ENCODE measurements around the gene JAZF1.

The JAZF1 gene

GRCh38 chr7:28060371-28060950 lies 120.1 kb downstream of the JAZF1 start:
- no peak for DNase-seq
- in situ Hi-C loops (cut with HindIII; ENCODE audit: low pct_ligation_motif_present, low sequenced_read_pairs): no loop called here
- H3K27ac ChIP-seq: no peak overlapping the region
- H3K36me3 ChIP-seq (replicated peaks): no peaks in the 10 kb centered on the region
- H3K27me3 ChIP-seq (replicated peaks): no peaks in the 10 kb centered on the region
- TF ChIP-seq CTCF (IDR thresholded peaks at IDR 0.05; ENCODE audit: low read depth, low read length, missing control alignments): no peak
- no peak overlapping the region for H3K4me3 ChIP-seq (ENCODE audit: low read depth, low read length)

GRCh38 chr7:28055161-28055544 lies 125.4 kb downstream of the JAZF1 start:
- Histone ChIP-seq H3K27ac (no peak overlapping the region), H3K27me3 (replicated peaks) (no peaks in the 10 kb centered on the region), H3K36me3 (replicated peaks) (no peaks in the 10 kb centered on the region), H3K4me3 (ENCODE audit: low read depth, low read length) (no peak overlapping the region)
- in situ Hi-C loops (cut with HindIII; ENCODE audit: low pct_ligation_motif_present, low sequenced_read_pairs): no loop called here
- DNase-seq: no peak
- no peak for TF ChIP-seq CTCF (IDR thresholded peaks at IDR 0.05; ENCODE audit: low read depth, low read length, missing control alignments)

- Histone ChIP-seq H3K27me3 (replicated peaks) (no peaks in the 10 kb centered on the region), H3K4me3 (ENCODE audit: low read depth, low read length) (no peak overlapping the region), H3K36me3 (replicated peaks) (no peaks in the 10 kb centered on the region), H3K27ac (no peak overlapping the region)
- in situ Hi-C loops (cut with HindIII; ENCODE audit: low pct_ligation_motif_present, low sequenced_read_pairs): no loop called here
- no peak for TF ChIP-seq CTCF (IDR thresholded peaks at IDR 0.05; ENCODE audit: low read depth, low read length, missing control alignments)
- no peak for DNase-seq
These were observed 125.9 kb downstream of the JAZF1 start for GRCh38 chr7:28054531-28055160.

- Histone ChIP-seq H3K4me3 (ENCODE audit: low read depth, low read length) (no peak overlapping the region), H3K36me3 (replicated peaks) (no peaks in the 10 kb centered on the region), H3K27ac (no peak overlapping the region), H3K27me3 (replicated peaks) (no peaks in the 10 kb centered on the region)
- in situ Hi-C loops (cut with HindIII; ENCODE audit: low pct_ligation_motif_present, low sequenced_read_pairs): no loop called here
- DNase-seq: no peak
- TF ChIP-seq CTCF (IDR thresholded peaks at IDR 0.05; ENCODE audit: low read depth, low read length, missing control alignments): no peak
These were observed 127.7 kb downstream of the JAZF1 start for GRCh38 chr7:28052933-28053332.

GRCh38 chr7:28048694-28049093 lies 131.9 kb downstream of the JAZF1 start:
- DNase-seq: no peak
- H3K27me3 ChIP-seq (replicated peaks): no peaks in the 10 kb centered on the region
- H3K36me3 ChIP-seq (replicated peaks): no peaks in the 10 kb centered on the region
- in situ Hi-C loops (cut with HindIII; ENCODE audit: low pct_ligation_motif_present, low sequenced_read_pairs): no loop called here
- H3K27ac ChIP-seq: no peak overlapping the region
- no peak for TF ChIP-seq CTCF (IDR thresholded peaks at IDR 0.05; ENCODE audit: low read depth, low read length, missing control alignments)
- H3K4me3 ChIP-seq (ENCODE audit: low read depth, low read length): no peak overlapping the region

GRCh38 chr7:28046035-28046434 lies 134.6 kb downstream of the JAZF1 start:
- Histone ChIP-seq H3K36me3 (replicated peaks) (no peaks in the 10 kb centered on the region), H3K27me3 (replicated peaks) (no peaks in the 10 kb centered on the region), H3K27ac (no peak overlapping the region), H3K4me3 (ENCODE audit: low read depth, low read length) (no peak overlapping the region)
- in situ Hi-C loops (cut with HindIII; ENCODE audit: low pct_ligation_motif_present, low sequenced_read_pairs): no loop called here
- DNase-seq: no peak
- TF ChIP-seq CTCF (IDR thresholded peaks at IDR 0.05; ENCODE audit: low read depth, low read length, missing control alignments): no peak

All from brain microvascular endothelial cell (primary cell).